Fibroblast of the aortic adventitia (primary cell): Measurements from ENCODE around the gene CAMK1D. TPM values are rescaled to one million over a fixed set of nuclear protein-coding genes. Genes with fewer than 3 reads are reported as not detected.
A peak's percentile ranks its signal among the peaks of the same experiment; 100 is the strongest.

Experiments
- DNase-seq: peaks from one replicate; pipeline ENCODE4 v3.0.0-alpha.2; 2010; ENCODE audit warnings: low read depth
- H3K4me3 ChIP-seq: 2 replicates; pipeline ENCODE4 v1.5.1; 2011; ENCODE audit warnings: low read depth, mild to moderate bottlenecking, control low read depth, low read length, moderate library complexity
- CTCF ChIP-seq: IDR thresholded peaks from 2 replicates; pipeline ENCODE4 v1.5.1; 2011; ENCODE audit warnings: mild to moderate bottlenecking, low read length, control low read depth, inconsistent platforms; ENCODE audit not compliant: insufficient read depth
- total RNA-seq: library from RNA; depleted of rRNA; stranded (reverse); fragments of >200 nt; gene quantifications from 2 replicates; pipeline ENCODE4 v1.2.3, GENCODE V29; 2012; ENCODE audit warnings: low replicate concordance

The CAMK1D gene
- total RNA-seq, 1 donor, result 9.8 TPM

GRCh38 chr10:12531305-12532220 is 182.2 kb downstream of the CAMK1D start:
- H3K4me3 ChIP-seq, result no peak overlapping the region
- TF ChIP-seq CTCF, result no peak
- no peak for DNase-seq

GRCh38 chr10:12533151-12533550 is 183.8 kb downstream of the CAMK1D start:
- peak; percentile 9 for DNase-seq
- TF ChIP-seq CTCF, result no peak
- H3K4me3 ChIP-seq, result no peak overlapping the region

- DNase-seq, result no peak
- TF ChIP-seq CTCF, result no peak
- no peak overlapping the region for H3K4me3 ChIP-seq
Measured at GRCh38 chr10:12533723-12534122, 184.4 kb downstream of the CAMK1D start.

- no peak overlapping the region for H3K4me3 ChIP-seq
- no peak for TF ChIP-seq CTCF
- no peak for DNase-seq
Measured at GRCh38 chr10:12534824-12535223, 185.5 kb downstream of the CAMK1D start.

- no peak overlapping the region for H3K4me3 ChIP-seq
- DNase-seq, result no peak
- no peak for TF ChIP-seq CTCF
Measured at GRCh38 chr10:12535656-12536055, 186.3 kb downstream of the CAMK1D start.

GRCh38 chr10:12538491-12538995 is 189.2 kb downstream of the CAMK1D start:
- DNase-seq, result no peak
- no peak overlapping the region for H3K4me3 ChIP-seq
- TF ChIP-seq CTCF, result no peak
